GM21717 (cell line): ENCODE results near the gene XCL1.
"Not testable (repeated sequence)": the region's sequence is repeated elsewhere in the genome, so short reads cannot be mapped to it uniquely, and the experiment has no call there.

Experiments
- ATAC-seq: cut with Tn5 transposase; IDR thresholded peaks from one replicate; pipeline ENCODE4 v1.9.1; 2021; ENCODE audit warnings: mild to moderate bottlenecking, moderate library complexity; ENCODE audit not compliant: unreplicated experiment

Gene XCL1

GRCh38 chr1:168576245-168576688 is at the start of gene XCL1:
XCL1 (plus strand) TSS chr1:168576605; CDS start chr1:168576638, 33 bp downstream.
- ATAC-seq, result not testable (repeated sequence)

- ATAC-seq, result no peak
Measured at GRCh38 chr1:168529518-168529917, 46.9 kb upstream of the XCL1 start.

GRCh38 chr1:168531615-168532345 is 44.6 kb upstream of the XCL1 start:
- no peak for ATAC-seq

- ATAC-seq, result no peak
Measured at GRCh38 chr1:168535536-168535935, 40.9 kb upstream of the XCL1 start.

- not testable (repeated sequence) for ATAC-seq
Measured at GRCh38 chr1:168540798-168541197, 35.6 kb upstream of the XCL1 start.

GRCh38 chr1:168542978-168543377 is 33.4 kb upstream of the XCL1 start:
- not testable (repeated sequence) for ATAC-seq

- not testable (repeated sequence) for ATAC-seq
Measured at GRCh38 chr1:168543840-168544498, 32.4 kb upstream of the XCL1 start, which contains the start of gene XCL2. XCL2 (minus strand) TSS chr1:168543997; CDS start chr1:168543964, 33 bp downstream.

- not testable (repeated sequence) for ATAC-seq
Measured at GRCh38 chr1:168545678-168546552, 30.5 kb upstream of the XCL1 start.

- not testable (repeated sequence) for ATAC-seq
Measured at GRCh38 chr1:168546553-168546895, 29.9 kb upstream of the XCL1 start.

GRCh38 chr1:168550971-168551370 is 25.4 kb upstream of the XCL1 start:
- ATAC-seq, result no peak

GRCh38 chr1:168551688-168552087 is 24.7 kb upstream of the XCL1 start:
- no peak for ATAC-seq

GRCh38 chr1:168552961-168553360 is 23.4 kb upstream of the XCL1 start:
- no peak for ATAC-seq

GRCh38 chr1:168553680-168554553 is 22.5 kb upstream of the XCL1 start:
- ATAC-seq, result no peak

- ATAC-seq, result no peak
Measured at GRCh38 chr1:168554603-168555483, 21.6 kb upstream of the XCL1 start.

GRCh38 chr1:168555508-168556046 is 20.8 kb upstream of the XCL1 start:
- ATAC-seq, result no peak

- no peak for ATAC-seq
Measured at GRCh38 chr1:168556647-168557046, 19.8 kb upstream of the XCL1 start.

GRCh38 chr1:168560370-168560769 is 16.0 kb upstream of the XCL1 start:
- ATAC-seq, result no peak

- ATAC-seq, result no peak
Measured at GRCh38 chr1:168561989-168562388, 14.4 kb upstream of the XCL1 start.

GRCh38 chr1:168565825-168566224 is 10.6 kb upstream of the XCL1 start:
- ATAC-seq, result no peak
